ENCODE measurements around the gene GFAP. TPM values are rescaled to one million over a fixed set of nuclear protein-coding genes. Genes with fewer than 3 reads are reported as not detected.
A peak's percentile ranks its signal among the peaks of the same experiment; 100 is the strongest.

GFAP gene
- total RNA-seq, 1 experiment from 2014 or later: not detected

GRCh38 chr17:44906010-44906646, 9.2 kb downstream of the GFAP start:
- intact Hi-C loops (cut with micrococcal nuclease; ENCODE audit: unreplicated experiment): no loop called here
- Mint-ChIP-seq H3K9me3 (ENCODE audit: low read depth, unreplicated experiment) (no peaks in the 10 kb centered on the region), H3K4me3 (ENCODE audit: low read depth, unreplicated experiment) (no peak overlapping the region), H3K4me1 (ENCODE audit: low read depth, unreplicated experiment) (peaks cover 20% of the 10 kb centered on the region), H3K36me3 (ENCODE audit: insufficient read depth, unreplicated experiment) (no peaks in the 10 kb centered on the region), H3K27me3 (ENCODE audit: unreplicated experiment) (peaks cover 23% of the 10 kb centered on the region), H3K27ac (ENCODE audit: unreplicated experiment) (no peak overlapping the region)
- TF ChIP-seq CTCF (IDR thresholded peaks at IDR 0.05; ENCODE audit: unreplicated experiment): no peak
- no peak for DNase-seq
- CTCF ChIA-PET: no interaction called here
- no TSS peak for BruUV-seq (replicated peaks)

GRCh38 chr17:44905006-44906000, 10.0 kb downstream of the GFAP start:
- CTCF ChIA-PET: interaction anchor here (0.7 to 0.8 kb wide), 2 partner anchors 9 to 108 kb away, joined by 3 read pairs; no protein-coding TSS in a partner anchor
- no peak for TF ChIP-seq CTCF (IDR thresholded peaks at IDR 0.05; ENCODE audit: unreplicated experiment)
- Mint-ChIP-seq H3K27me3 (ENCODE audit: unreplicated experiment) (peaks cover 23% of the 10 kb centered on the region), H3K36me3 (ENCODE audit: insufficient read depth, unreplicated experiment) (peaks cover 2% of the 10 kb centered on the region), H3K9me3 (ENCODE audit: low read depth, unreplicated experiment) (no peaks in the 10 kb centered on the region), H3K4me1 (ENCODE audit: low read depth, unreplicated experiment) (peaks cover 22% of the 10 kb centered on the region), H3K27ac (ENCODE audit: unreplicated experiment) (peak overlapping the region; percentile 18), H3K4me3 (ENCODE audit: low read depth, unreplicated experiment) (no peak overlapping the region)
- no peak for DNase-seq
- BruUV-seq (replicated peaks): no TSS peak
- intact Hi-C loops (cut with micrococcal nuclease; ENCODE audit: unreplicated experiment): no loop called here

GRCh38 chr17:44904001-44904984, 11.0 kb downstream of the GFAP start:
- no peak for TF ChIP-seq CTCF (IDR thresholded peaks at IDR 0.05; ENCODE audit: unreplicated experiment)
- H3K9me3 Mint-ChIP-seq (ENCODE audit: low read depth, unreplicated experiment): no peaks in the 10 kb centered on the region
- peaks cover 23% of the 10 kb centered on the region for H3K27me3 Mint-ChIP-seq (ENCODE audit: unreplicated experiment)
- no TSS peak for BruUV-seq (replicated peaks)
- intact Hi-C loops (cut with micrococcal nuclease; ENCODE audit: unreplicated experiment): no loop called here
- DNase-seq: no peak
- H3K36me3 Mint-ChIP-seq (ENCODE audit: insufficient read depth, unreplicated experiment): peaks cover 12% of the 10 kb centered on the region
- H3K4me1 Mint-ChIP-seq (ENCODE audit: low read depth, unreplicated experiment): peaks cover 30% of the 10 kb centered on the region
- CTCF ChIA-PET: interaction anchor here (0.8 kb wide), 1 partner anchor 10 kb away, joined by 3 read pairs; no protein-coding TSS in a partner anchor
- no peak overlapping the region for H3K4me3 Mint-ChIP-seq (ENCODE audit: low read depth, unreplicated experiment)
- no peak overlapping the region for H3K27ac Mint-ChIP-seq (ENCODE audit: unreplicated experiment)
